A549 (cell line): ENCODE data around the gene ST6GALNAC2. TPM values are rescaled to one million over a fixed set of nuclear protein-coding genes. Genes with fewer than 3 reads are reported as not detected.
A peak's percentile ranks its signal among the peaks of the same experiment; 100 is the strongest.
"Not testable (repeated sequence)": the region's sequence is repeated elsewhere in the genome, so short reads cannot be mapped to it uniquely, and the experiment has no call there.

ENCODE experiments used
- ATAC-seq, 2 experiments: fragments of 200-7000 bp in 1 of 2; fragments of >200 bp in 1 of 2; cut with Nextera tagmentation in 1 of 2; cut with Tn5 transposase in 1 of 2; 3 replicates each; pipeline versions ENCODE4 v1.8.0 to v1.9.1; 2018 to 2020; ENCODE audit warnings: mild to moderate bottlenecking in 1 of 2, moderate library complexity in 1 of 2
- CTCF ChIA-PET: fragments of 300-600 bp; sonication (Branson Sonifier 250); formaldehyde crosslinking; extraction: SDS; loops from one replicate; lab custom pipeline; 2021; ENCODE audit warnings: antibody characterized with exemption, inconsistent platforms; lab: Yijun Ruan, JAX
- POLR2A ChIA-PET: fragments of 350-600 bp; formaldehyde crosslinking; extraction: SDS; loops from one replicate; lab custom pipeline; 2021; ENCODE audit warnings: antibody characterized with exemption, inconsistent platforms; lab: Yijun Ruan, JAX
- DNase-seq, 2 experiments: peaks; one replicate each; pipeline versions ENCODE4 v3.0.0 to v3.0.0-alpha.2; 2011 to 2016; ENCODE audit warnings: low read depth in 1 of 2, low spot score in 1 of 2
- FAIRE-seq: peaks from 2 replicates; lab custom pipeline; 2011; peaks lifted over from hg19 to GRCh38; lab: Jason Lieb, UNC
- H3K27ac ChIP-seq, 2 experiments: fragments of >200 bp; sonication (Bioruptor Twin); formaldehyde crosslinking; 3 replicates each; pipeline ENCODE4 v1.5.1; 2016 to 2017
- H3K4me1 ChIP-seq: fragments of >200 bp; sonication (Bioruptor Twin); formaldehyde crosslinking; 3 replicates; pipeline ENCODE4 v1.6.1; 2016
- H3K4me2 ChIP-seq: fragments of >200 bp; sonication (Bioruptor Twin); formaldehyde crosslinking; 3 replicates; pipeline ENCODE4 v1.6.1; 2016
- H3K4me3 ChIP-seq: fragments of >200 bp; sonication (Bioruptor Twin); formaldehyde crosslinking; 3 replicates; pipeline ENCODE4 v1.5.1; 2016
- H3K9me3 ChIP-seq: fragments of >200 bp; sonication (Bioruptor Twin); formaldehyde crosslinking; 3 replicates; pipeline ENCODE4 v1.6.1; 2016
- CBX8 ChIP-seq: fragments of 200-600 bp; sonication (generic); IDR thresholded peaks from 2 replicates; pipeline ENCODE4 v1.6.1; 2016
- CHD4 ChIP-seq: fragments of 200-600 bp; sonication (generic); IDR thresholded peaks from 2 replicates; pipeline ENCODE4 v1.6.1; 2016; ENCODE audit warnings: antibody characterized with exemption, mild to moderate bottlenecking, borderline replicate concordance
- EHF ChIP-seq: fragments of 250-450 bp; sonication (Bioruptor Pico); IDR thresholded peaks from 2 replicates; pipeline ENCODE4 v1.5.0; 2020; ENCODE audit warnings: mild to moderate bottlenecking
- GATA3 ChIP-seq: IDR thresholded peaks from 2 replicates; pipeline ENCODE4 v1.6.1; 2012; ENCODE audit warnings: borderline replicate concordance
- HDAC2 ChIP-seq: fragments of 200-600 bp; sonication (generic); IDR thresholded peaks from 2 replicates; pipeline ENCODE4 v1.6.1; 2016
- HEYL ChIP-seq: fragments of 250-450 bp; sonication (Bioruptor Pico); IDR thresholded peaks from 2 replicates; pipeline ENCODE4 v1.8.0; 2021; ENCODE audit warnings: mild to moderate bottlenecking, moderate library complexity
- HOXA7 ChIP-seq: fragments of 250-450 bp; sonication (Bioruptor Pico); IDR thresholded peaks from 2 replicates; pipeline ENCODE4 v1.5.0; 2020; ENCODE audit warnings: mild to moderate bottlenecking, moderate library complexity
- JUN ChIP-seq, 2 experiments: fragments of >200 bp; sonication (Bioruptor Twin); formaldehyde crosslinking; IDR thresholded peaks; 2 replicates in 1 of 2; 3 replicates in 1 of 2; pipeline ENCODE4 v1.6.1; 2016 to 2017
- NFE2L2 ChIP-seq: fragments of 150-350 bp; conservative IDR thresholded peaks from 2 replicates; pipeline ENCODE4 v1.6.1; 2014; ENCODE audit warnings: low read length
- NR3C1 ChIP-seq: fragments of >200 bp; sonication (Bioruptor Twin); formaldehyde crosslinking; IDR thresholded peaks from 3 replicates; pipeline ENCODE4 v1.6.1; 2017
- POLR2AphosphoS2 ChIP-seq: conservative IDR thresholded peaks from 2 replicates; pipeline ENCODE4 v1.6.1; 2012; ENCODE audit warnings: low read length, improper control_type of control experiment, inconsistent platforms
- SREBF2 ChIP-seq: fragments of 450-650 bp; IDR thresholded peaks from 2 replicates; pipeline ENCODE4 v1.6.1; 2014; ENCODE audit warnings: mild to moderate bottlenecking, moderate library complexity
- ZNF302 ChIP-seq: fragments of 250-450 bp; sonication (Bioruptor Pico); IDR thresholded peaks from 2 replicates; pipeline ENCODE4 v1.9.0; 2021; ENCODE audit warnings: inconsistent platforms, mild to moderate bottlenecking, moderate library complexity
- ZSCAN20 ChIP-seq: fragments of 250-450 bp; sonication (Bioruptor Pico); IDR thresholded peaks from 2 replicates; pipeline ENCODE4 v1.8.0; 2022; ENCODE audit warnings: mild to moderate bottlenecking, moderate library complexity
- WGBS: methylation state at CpG from one replicate; pipeline ENCODE4 v1.1.6; 2017; ENCODE audit errors: missing lambda C conversion rate; 5-methylcytosine and 5-hydroxymethylcytosine counted together
- polyA plus RNA-seq, 4 experiments: library from polyadenylated mRNA; depleted of rRNA in 3 of 4; stranded (reverse); fragments of >200 nt; fragmentation: RNase III in 1 of 4; extraction: RNeasy Plus Mini Kit Qiagen cat#74134 plus additional on column Dnase treatment in 1 of 4; gene quantifications; 2 replicates in 3 of 4; 3 replicates in 1 of 4; pipeline ENCODE4 v1.2.3, GENCODE V29; 2011 to 2017
- TF ChIP-seq, protein P1 (sequence below): IDR thresholded peaks from 2 replicates; pipeline ENCODE4 v1.6.1; 2012; ENCODE audit warnings: low read depth, borderline replicate concordance
- TF ChIP-seq, protein P2 (sequence below): fragments of >200 bp; sonication (Bioruptor Twin); formaldehyde crosslinking; IDR thresholded peaks from 3 replicates; pipeline ENCODE4 v1.6.1; 2016
- TF ChIP-seq, protein P3 (sequence below): fragments of >200 bp; sonication (Bioruptor Twin); formaldehyde crosslinking; IDR thresholded peaks from 3 replicates; pipeline ENCODE4 v1.5.1; 2016
- TF ChIP-seq, protein P4 (sequence below): IDR thresholded peaks from 2 replicates; pipeline ENCODE4 v1.6.1; 2012

The ST6GALNAC2 gene
- polyA plus RNA-seq, 2 of the 4 experiments (the other 2 are of a cell fraction): 0.41 to 0.74 TPM

DNA sequence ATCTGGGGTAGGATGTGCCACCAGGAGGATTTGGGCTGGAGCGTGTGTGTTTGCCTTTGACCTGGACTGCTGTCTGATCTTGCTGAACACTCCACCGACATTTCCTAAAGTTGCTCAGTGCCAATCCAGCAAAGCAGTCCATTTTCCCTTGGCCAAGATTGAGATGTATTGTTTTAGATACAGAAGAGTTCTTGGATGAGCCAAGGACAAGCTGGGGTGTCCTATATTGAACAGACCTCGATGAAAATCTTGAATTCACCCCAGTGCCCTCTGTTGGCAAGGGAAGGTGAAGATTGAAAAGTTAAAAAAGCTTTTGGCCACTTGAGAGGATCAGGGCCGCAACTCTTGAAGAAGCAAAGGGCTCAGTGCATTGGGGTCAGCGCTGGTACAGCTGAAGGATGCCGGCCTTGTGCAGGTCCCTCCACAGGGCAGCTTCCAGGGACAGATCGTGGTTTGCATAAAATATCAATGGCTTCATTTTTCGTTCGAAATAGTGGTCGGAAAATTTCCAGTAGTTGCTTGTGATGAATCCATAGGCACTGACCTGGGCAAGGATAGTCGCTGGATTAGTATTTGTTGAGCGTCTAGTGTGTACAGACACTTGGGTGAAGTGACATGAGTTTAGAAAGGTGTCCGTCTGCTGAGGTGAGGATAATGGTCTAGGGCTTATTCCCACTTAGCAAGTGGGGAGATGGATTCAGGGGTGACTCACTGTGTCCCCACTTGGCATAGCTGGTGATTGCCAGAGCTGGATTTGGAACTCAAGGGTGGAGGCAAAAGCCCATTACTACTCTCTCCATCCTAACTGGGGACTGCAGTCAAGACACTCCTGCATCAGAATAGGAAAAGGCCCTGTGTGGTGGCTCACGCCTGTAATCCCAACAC lies 19.7 kb downstream of the ST6GALNAC2 start:
- no peaks in the 10 kb centered on the region for H3K9me3 ChIP-seq
- no peak for FAIRE-seq
- ChIA-PET POLR2A (interaction anchor here (0.7 to 3.1 kb wide), 5 partner anchors 8 to 115 kb away, joined by 3 to 20 read pairs (median 9); no protein-coding TSS in a partner anchor), CTCF (interaction anchor here (0.9 to 3.6 kb wide), 15 partner anchors 8 to 148 kb away, joined by 3 to 36 read pairs (median 4); no protein-coding TSS in a partner anchor)
- H3K4me2 ChIP-seq: no peak overlapping the region
- DNase-seq: no peak
- no peak overlapping the region for H3K27ac ChIP-seq
- ATAC-seq: no peak
- no peak for TF ChIP-seq HOXA7
- TF ChIP-seq, protein P1, sequence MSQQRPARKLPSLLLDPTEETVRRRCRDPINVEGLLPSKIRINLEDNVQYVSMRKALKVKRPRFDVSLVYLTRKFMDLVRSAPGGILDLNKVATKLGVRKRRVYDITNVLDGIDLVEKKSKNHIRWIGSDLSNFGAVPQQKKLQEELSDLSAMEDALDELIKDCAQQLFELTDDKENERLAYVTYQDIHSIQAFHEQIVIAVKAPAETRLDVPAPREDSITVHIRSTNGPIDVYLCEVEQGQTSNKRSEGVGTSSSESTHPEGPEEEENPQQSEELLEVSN: no peak
- peak in 1 of 2 experiments; percentile 16; a peak in 1 of 5 replicates for TF ChIP-seq JUN (IDR thresholded peaks at IDR 0.05)
- TF ChIP-seq, protein P2, sequence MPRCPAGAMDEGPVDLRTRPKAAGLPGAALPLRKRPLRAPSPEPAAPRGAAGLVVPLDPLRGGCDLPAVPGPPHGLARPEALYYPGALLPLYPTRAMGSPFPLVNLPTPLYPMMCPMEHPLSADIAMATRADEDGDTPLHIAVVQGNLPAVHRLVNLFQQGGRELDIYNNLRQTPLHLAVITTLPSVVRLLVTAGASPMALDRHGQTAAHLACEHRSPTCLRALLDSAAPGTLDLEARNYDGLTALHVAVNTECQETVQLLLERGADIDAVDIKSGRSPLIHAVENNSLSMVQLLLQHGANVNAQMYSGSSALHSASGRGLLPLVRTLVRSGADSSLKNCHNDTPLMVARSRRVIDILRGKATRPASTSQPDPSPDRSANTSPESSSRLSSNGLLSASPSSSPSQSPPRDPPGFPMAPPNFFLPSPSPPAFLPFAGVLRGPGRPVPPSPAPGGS: no peak
- TF ChIP-seq SREBF2: no peak
- TF ChIP-seq CBX8: no peak
- TF ChIP-seq NFE2L2: no peak
- TF ChIP-seq, protein P3, sequence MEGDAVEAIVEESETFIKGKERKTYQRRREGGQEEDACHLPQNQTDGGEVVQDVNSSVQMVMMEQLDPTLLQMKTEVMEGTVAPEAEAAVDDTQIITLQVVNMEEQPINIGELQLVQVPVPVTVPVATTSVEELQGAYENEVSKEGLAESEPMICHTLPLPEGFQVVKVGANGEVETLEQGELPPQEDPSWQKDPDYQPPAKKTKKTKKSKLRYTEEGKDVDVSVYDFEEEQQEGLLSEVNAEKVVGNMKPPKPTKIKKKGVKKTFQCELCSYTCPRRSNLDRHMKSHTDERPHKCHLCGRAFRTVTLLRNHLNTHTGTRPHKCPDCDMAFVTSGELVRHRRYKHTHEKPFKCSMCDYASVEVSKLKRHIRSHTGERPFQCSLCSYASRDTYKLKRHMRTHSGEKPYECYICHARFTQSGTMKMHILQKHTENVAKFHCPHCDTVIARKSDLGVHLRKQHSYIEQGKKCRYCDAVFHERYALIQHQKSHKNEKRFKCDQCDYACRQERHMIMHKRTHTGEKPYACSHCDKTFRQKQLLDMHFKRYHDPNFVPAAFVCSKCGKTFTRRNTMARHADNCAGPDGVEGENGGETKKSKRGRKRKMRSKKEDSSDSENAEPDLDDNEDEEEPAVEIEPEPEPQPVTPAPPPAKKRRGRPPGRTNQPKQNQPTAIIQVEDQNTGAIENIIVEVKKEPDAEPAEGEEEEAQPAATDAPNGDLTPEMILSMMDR: 0 out of 3 replicates have a peak, but pooled peaks have one; percentile 11
- TF ChIP-seq GATA3: no peak
- TF ChIP-seq NR3C1: no peak
- TF ChIP-seq ZNF302 (CRISPR knock-in tag): no peak
- no peak for TF ChIP-seq EHF (CRISPR knock-in tag)
- TF ChIP-seq HEYL: no peak
- TF ChIP-seq HDAC2: no peak
- TF ChIP-seq ZSCAN20 (CRISPR knock-in tag): no peak
- 0 out of 2 replicates have a peak, but pooled peaks have one; percentile 10 for TF ChIP-seq POLR2AphosphoS2
- TF ChIP-seq, protein P4, sequence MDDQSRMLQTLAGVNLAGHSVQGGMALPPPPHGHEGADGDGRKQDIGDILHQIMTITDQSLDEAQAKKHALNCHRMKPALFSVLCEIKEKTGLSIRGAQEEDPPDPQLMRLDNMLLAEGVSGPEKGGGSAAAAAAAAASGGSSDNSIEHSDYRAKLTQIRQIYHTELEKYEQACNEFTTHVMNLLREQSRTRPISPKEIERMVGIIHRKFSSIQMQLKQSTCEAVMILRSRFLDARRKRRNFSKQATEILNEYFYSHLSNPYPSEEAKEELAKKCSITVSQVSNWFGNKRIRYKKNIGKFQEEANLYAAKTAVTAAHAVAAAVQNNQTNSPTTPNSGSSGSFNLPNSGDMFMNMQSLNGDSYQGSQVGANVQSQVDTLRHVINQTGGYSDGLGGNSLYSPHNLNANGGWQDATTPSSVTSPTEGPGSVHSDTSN: no peak
- no peak for TF ChIP-seq CHD4
- peaks cover 48% of the 10 kb centered on the region; the same call in 2 of the 3 replicates for H3K4me1 ChIP-seq
- 89% methylated on average over 14 of the region's 14 CpGs for WGBS
- H3K4me3 ChIP-seq: no peak overlapping the region

DNA sequence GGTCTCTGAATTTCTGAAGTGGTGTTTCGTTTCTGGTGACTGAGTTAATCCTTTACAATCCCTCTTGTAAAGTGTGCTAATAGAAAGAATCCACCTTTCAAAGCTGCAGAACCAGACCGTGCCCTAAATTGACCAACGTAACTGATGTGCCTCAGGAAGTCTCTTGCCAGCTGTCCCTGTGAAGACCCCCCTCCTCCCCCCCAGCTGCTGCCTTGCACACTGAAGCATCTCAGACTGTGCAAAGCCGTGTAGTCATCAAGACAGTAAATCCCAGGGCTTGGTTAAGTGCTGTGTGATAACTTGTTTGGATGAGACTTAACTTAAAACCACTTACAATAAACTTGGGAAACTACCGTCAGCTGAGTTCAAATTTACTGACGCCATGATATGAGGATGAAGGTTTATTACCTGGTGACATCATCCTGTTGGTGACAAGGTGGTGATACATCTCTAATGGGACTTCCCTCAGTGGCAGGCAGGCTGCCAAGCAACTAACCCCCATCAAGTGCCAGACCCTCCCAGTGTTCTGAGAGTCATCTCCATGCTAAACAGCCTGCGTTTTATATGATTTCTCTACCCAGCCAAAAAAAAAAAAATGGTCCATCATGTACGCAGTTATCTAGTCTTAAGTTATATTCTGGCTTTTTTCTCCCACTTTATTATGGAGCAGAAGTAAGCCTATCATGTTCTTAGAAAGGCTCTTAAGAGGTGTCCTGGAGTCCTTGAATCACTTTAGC lies 20.5 kb downstream of the ST6GALNAC2 start:
- not testable (repeated sequence) for H3K4me2 ChIP-seq, DNase-seq, H3K4me3 ChIP-seq, H3K9me3 ChIP-seq, FAIRE-seq, H3K27ac ChIP-seq, ATAC-seq
- WGBS: 68% methylated on average over 6 of the region's 8 CpGs
- H3K4me1 ChIP-seq: peaks cover 56% of the 10 kb centered on the region; the same call in 2 of the 3 replicates
- ChIA-PET CTCF (interaction anchor here (0.5 to 3.6 kb wide), 10 partner anchors 7 to 526 kb away, joined by 3 to 36 read pairs (median 6); no protein-coding TSS in a partner anchor), POLR2A (interaction anchor here (1.9 kb wide), 1 partner anchor 59 kb away, joined by 9 read pairs; no protein-coding TSS in a partner anchor)

DNA sequence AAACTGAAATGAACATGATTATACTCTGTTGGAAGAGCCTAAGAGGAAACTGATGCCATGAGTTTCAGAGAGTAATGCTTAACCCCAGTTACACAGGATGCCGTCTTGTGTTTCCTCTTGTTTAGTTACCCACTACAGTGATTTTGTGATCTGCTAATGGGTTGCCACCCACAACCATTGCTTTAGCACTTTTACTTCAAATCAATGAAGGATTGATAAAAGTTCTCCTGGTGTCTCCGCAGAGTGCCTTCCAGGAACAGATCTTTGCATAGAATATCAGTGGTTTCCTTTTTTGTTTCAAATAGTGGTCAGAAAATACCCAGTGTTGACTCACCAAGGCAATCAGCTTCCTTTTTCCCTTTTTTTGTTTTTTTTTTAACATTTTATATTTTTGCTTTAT lies 22.3 kb downstream of the ST6GALNAC2 start:
- H3K9me3 ChIP-seq, DNase-seq, H3K27ac ChIP-seq, H3K4me2 ChIP-seq, H3K4me3 ChIP-seq, FAIRE-seq, POLR2A ChIA-PET, ATAC-seq: not testable (repeated sequence)
- 81% methylated on average over 2 of the region's 2 CpGs for WGBS
- CTCF ChIA-PET: interaction anchor here (8.4 to 15.7 kb wide), 2 partner anchors 40 to 60 kb away, joined by 105 to 185 read pairs; no protein-coding TSS in a partner anchor
- peaks cover 63% of the 10 kb centered on the region for H3K4me1 ChIP-seq
